Trophoblast cell (in vitro differentiated cells and primary cell): ENCODE results near the gene PPIB.

Experiments used
- DNase-seq, 2 donors: peaks; one replicate each; pipeline ENCODE4 v3.0.0-alpha.2; 2016
- H2AFZ ChIP-seq: 2 replicates; pipeline ENCODE4 v1.6.1; 2013; ENCODE audit warnings: low read length, moderate library complexity, mild to moderate bottlenecking; ENCODE audit not compliant: insufficient read depth, poor library complexity
- H2AK5ac ChIP-seq: 2 replicates; pipeline ENCODE4 v1.6.1; 2013; ENCODE audit warnings: mild to moderate bottlenecking, low read length
- H2BK120ac ChIP-seq: 2 replicates; pipeline ENCODE4 v1.6.1; 2013; ENCODE audit warnings: low read length, mild to moderate bottlenecking, moderate library complexity; ENCODE audit not compliant: insufficient read depth, poor library complexity
- H2BK12ac ChIP-seq: 2 replicates; pipeline ENCODE4 v1.6.1; 2013; ENCODE audit warnings: mild to moderate bottlenecking, low read length, moderate library complexity
- H2BK5ac ChIP-seq: 2 replicates; pipeline ENCODE4 v1.6.1; 2013; ENCODE audit warnings: low read length, low read depth, moderate library complexity, mild to moderate bottlenecking; ENCODE audit not compliant: poor library complexity
- H3K14ac ChIP-seq: 2 replicates; pipeline ENCODE4 v1.6.1; 2013; ENCODE audit warnings: mild to moderate bottlenecking, low read length
- H3K18ac ChIP-seq: 2 replicates; pipeline ENCODE4 v1.6.1; 2013; ENCODE audit warnings: mild to moderate bottlenecking, low read length
- H3K23ac ChIP-seq: 2 replicates; pipeline ENCODE4 v1.6.1; 2013; ENCODE audit warnings: low read length
- H3K27ac ChIP-seq: 2 replicates; pipeline ENCODE4 v1.5.1; 2013; ENCODE audit warnings: low read depth, mild to moderate bottlenecking, inconsistent platforms, low read length, moderate library complexity
- H3K27me3 ChIP-seq: 2 replicates; pipeline ENCODE4 v1.6.1; 2013; ENCODE audit warnings: inconsistent platforms, mild to moderate bottlenecking, low read length, moderate library complexity; ENCODE audit not compliant: insufficient read depth
- H3K36me3 ChIP-seq, 2 experiments: 1 replicate in 1 of 2; 2 replicates in 1 of 2; pipeline ENCODE4 v1.6.1; 2013; ENCODE audit warnings: low read length in 2 of 2, mild to moderate bottlenecking in 2 of 2, moderate library complexity in 1 of 2; ENCODE audit not compliant: insufficient read depth in 2 of 2, control insufficient read depth in 1 of 2
- H3K4ac ChIP-seq: 2 replicates; pipeline ENCODE4 v1.6.1; 2013; ENCODE audit warnings: low read depth, mild to moderate bottlenecking, low read length, moderate library complexity
- H3K4me1 ChIP-seq, 2 experiments: 1 replicate in 1 of 2; 2 replicates in 1 of 2; pipeline ENCODE4 v1.6.1; 2013; ENCODE audit warnings: low read length in 2 of 2, mild to moderate bottlenecking in 2 of 2, moderate library complexity in 1 of 2; ENCODE audit not compliant: insufficient read depth in 2 of 2, control insufficient read depth in 1 of 2
- H3K4me2 ChIP-seq: 2 replicates; pipeline ENCODE4 v1.6.1; 2013; ENCODE audit warnings: inconsistent platforms, mild to moderate bottlenecking, low read length, moderate library complexity
- H3K4me3 ChIP-seq: 2 replicates; pipeline ENCODE4 v1.5.1; 2013; ENCODE audit warnings: mild to moderate bottlenecking, low read depth, low read length, inconsistent platforms
- H3K79me1 ChIP-seq: one replicate; pipeline ENCODE4 v1.6.1; 2013; ENCODE audit warnings: low read length
- H3K79me2 ChIP-seq: 2 replicates; pipeline ENCODE4 v1.6.1; 2013; ENCODE audit warnings: low read length, mild to moderate bottlenecking; ENCODE audit not compliant: control insufficient read depth, insufficient read depth, poor library complexity
- H3K9ac ChIP-seq: 2 replicates; pipeline ENCODE4 v1.6.1; 2013; ENCODE audit warnings: mild to moderate bottlenecking, low read length
- H3K9me3 ChIP-seq: 2 replicates; pipeline ENCODE4 v1.6.1; 2013; ENCODE audit warnings: low read depth, mild to moderate bottlenecking, control low read depth, inconsistent platforms, low read length; ENCODE audit not compliant: insufficient read depth
- H4K12ac ChIP-seq: 2 replicates; pipeline ENCODE4 v1.6.1; 2013; ENCODE audit warnings: low read depth, mild to moderate bottlenecking, low read length, moderate library complexity
- H4K8ac ChIP-seq: 2 replicates; pipeline ENCODE4 v1.6.1; 2013; ENCODE audit warnings: low read depth, mild to moderate bottlenecking, low read length, moderate library complexity
- H4K91ac ChIP-seq: one replicate; pipeline ENCODE4 v1.6.1; 2013; ENCODE audit warnings: low read depth, mild to moderate bottlenecking, low read length, moderate library complexity
- WGBS: extraction: QIAGEN DNeasy Blood & Tissue Kit; methylation state at CpG from one replicate; pipeline ENCODE4 v1.1.7; 2013; ENCODE audit warnings: missing lambda C conversion rate; ENCODE audit not compliant: insufficient read length, insufficient coverage; ENCODE audit errors: extremely low coverage; 5-methylcytosine and 5-hydroxymethylcytosine counted together

PPIB gene

DNA sequence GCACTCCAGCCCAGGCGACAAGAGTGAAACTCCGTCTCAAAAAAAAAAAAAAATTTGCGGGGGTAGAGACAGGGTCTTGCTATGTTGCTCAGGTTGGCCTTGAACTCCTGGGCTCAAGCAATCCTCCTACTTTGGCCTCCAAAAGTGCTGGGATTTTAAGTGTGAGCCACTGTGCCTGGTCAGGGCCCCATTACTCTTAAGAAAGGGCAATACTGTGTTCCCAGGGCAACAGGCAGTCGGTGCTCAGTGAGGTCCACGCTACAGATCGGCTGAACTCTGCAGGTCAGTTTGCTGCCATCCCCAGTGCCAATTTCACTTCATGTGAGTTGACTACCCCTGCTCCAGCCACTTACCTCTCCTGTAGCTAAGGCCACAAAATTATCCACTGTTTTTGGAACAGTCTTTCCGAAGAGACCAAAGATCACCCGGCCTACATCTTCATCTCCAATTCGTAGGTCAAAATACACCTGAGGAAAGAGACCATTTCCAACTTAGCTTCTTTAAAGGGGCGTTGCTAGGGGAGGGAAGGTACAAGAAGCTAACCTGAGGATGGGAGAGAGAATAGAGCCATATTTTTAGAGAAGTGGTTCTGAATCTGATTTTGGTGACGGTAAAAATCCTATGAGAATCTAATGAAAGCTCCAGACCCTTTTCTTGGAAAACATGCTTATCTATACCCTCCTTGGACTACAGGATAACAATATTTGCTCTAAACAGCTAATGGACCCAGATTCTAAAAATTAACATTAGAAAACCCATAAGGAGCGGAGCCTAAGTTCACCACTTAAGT lies 939 bp downstream of the PPIB start:
- Histone ChIP-seq H4K91ac (no peak overlapping the region), H3K27me3 (no peaks in the 10 kb centered on the region), H3K79me1 (peaks cover 5% of the 10 kb centered on the region), H2BK12ac (no peak overlapping the region), H4K8ac (peak overlapping the region; percentile 17), H3K36me3 (peaks cover 39 to 41% of the 10 kb centered on the region in 2 experiments), H4K12ac (no peak overlapping the region), H3K4ac (peak overlapping the region; percentile 75), H3K4me1 (peaks cover 5 to 6% of the 10 kb centered on the region in 2 experiments), H3K23ac (peak overlapping the region; percentile 0), H3K27ac (peak overlapping the region; percentile 63), H2BK120ac (no peak overlapping the region), H3K4me2 (peak overlapping the region; percentile 75), H3K18ac (no peak overlapping the region), H3K9me3 (no peaks in the 10 kb centered on the region), H2BK5ac (no peak overlapping the region), H2AK5ac (no peak overlapping the region), H2AFZ (no peak overlapping the region), H3K4me3 (peak overlapping the region; percentile 11), H3K9ac (peak overlapping the region; percentile 18), H3K79me2 (peaks cover 6% of the 10 kb centered on the region), H3K14ac (no peak overlapping the region)
- no peak for DNase-seq
- WGBS: no CpG with 5 or more reads among the region's 12 CpGs

DNA sequence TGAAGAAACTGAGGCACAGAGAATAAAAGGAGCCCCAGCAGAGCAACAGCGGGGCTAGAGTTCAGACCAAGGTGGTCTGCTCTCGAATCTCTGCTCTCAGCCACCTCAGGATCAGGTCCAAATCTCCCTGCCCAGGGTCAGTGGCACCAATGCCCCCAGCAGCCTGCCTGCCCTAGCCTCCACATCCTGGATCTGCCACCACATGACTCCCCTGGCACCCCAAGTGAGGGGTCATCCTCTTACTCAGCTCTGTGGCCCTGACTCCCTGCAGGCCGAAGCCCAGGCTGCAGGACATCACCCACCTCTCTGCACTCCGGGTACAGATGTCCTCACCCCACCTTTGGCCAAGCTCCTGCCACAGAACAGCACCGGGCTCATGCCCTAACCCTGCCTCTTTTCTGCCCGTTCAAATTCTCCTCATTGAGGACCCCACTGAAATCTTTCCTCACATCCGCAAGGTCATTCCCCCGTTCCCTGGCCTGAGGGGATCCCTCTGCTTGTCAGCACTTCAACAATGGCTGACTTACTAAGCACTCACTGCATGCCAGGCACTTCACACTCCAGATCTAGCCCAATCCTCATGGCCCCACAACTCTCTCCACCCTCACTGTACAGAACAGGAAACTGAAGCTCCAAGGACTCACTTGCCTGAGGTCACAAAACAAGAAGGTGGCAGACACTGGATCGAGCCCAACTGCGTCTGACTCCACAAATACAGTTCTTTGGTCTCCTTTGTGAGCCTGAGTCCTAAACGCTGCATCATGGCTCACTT lies 4.3 kb downstream of the PPIB start:
- WGBS: no CpG with 5 or more reads among the region's 11 CpGs
- no peak overlapping the region for H3K4me3 ChIP-seq
- no peak overlapping the region for H3K27ac ChIP-seq
- H3K79me2 ChIP-seq: peaks cover 6% of the 10 kb centered on the region
- no peak overlapping the region for H2BK5ac ChIP-seq
- no peak for DNase-seq
- H3K4me1 ChIP-seq: peaks cover 3 to 5% of the 10 kb centered on the region in 2 experiments
- no peak overlapping the region for H4K12ac ChIP-seq
- H2BK120ac ChIP-seq: no peak overlapping the region
- no peak overlapping the region for H3K23ac ChIP-seq
- H3K14ac ChIP-seq: no peak overlapping the region
- H4K91ac ChIP-seq: no peak overlapping the region
- H3K27me3 ChIP-seq: no peaks in the 10 kb centered on the region
- no peaks in the 10 kb centered on the region for H3K9me3 ChIP-seq
- H3K36me3 ChIP-seq: peaks cover 56 to 59% of the 10 kb centered on the region in 2 experiments
- H3K4ac ChIP-seq: no peak overlapping the region
- no peak overlapping the region for H2AFZ ChIP-seq
- H4K8ac ChIP-seq: no peak overlapping the region
- H2BK12ac ChIP-seq: no peak overlapping the region
- peaks cover 5% of the 10 kb centered on the region for H3K79me1 ChIP-seq
- no peak overlapping the region for H3K18ac ChIP-seq
- no peak overlapping the region for H3K4me2 ChIP-seq
- H3K9ac ChIP-seq: no peak overlapping the region
- no peak overlapping the region for H2AK5ac ChIP-seq

DNA sequence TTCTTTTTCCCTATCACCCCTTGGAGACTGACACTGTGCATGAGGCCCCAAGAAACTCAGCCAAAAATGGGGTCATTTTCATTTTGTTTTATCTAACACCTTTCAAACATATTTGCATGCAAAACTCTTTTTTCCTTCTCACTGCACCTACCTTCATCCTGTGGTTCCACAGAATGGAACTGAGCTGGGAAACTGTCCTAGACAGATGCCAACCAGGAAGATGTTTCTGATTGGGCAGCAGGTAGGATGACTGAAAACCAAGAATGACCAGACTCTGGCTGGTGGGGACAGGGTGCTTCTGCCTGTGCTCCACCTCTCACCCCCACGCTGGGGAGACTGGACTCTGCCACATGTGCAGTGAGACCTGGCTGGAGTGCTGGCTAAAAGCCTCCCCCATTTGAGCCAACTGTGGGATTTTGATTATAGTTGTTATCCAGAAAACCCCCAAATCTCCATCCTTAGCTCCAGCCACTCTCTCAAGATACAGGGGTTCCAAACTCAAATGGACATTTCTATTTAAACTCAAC lies 5.2 kb downstream of the PPIB start:
- Histone ChIP-seq H4K8ac (no peak overlapping the region), H4K91ac (no peak overlapping the region), H2AFZ (no peak overlapping the region), H2BK12ac (no peak overlapping the region), H3K23ac (no peak overlapping the region), H3K4ac (no peak overlapping the region), H3K9ac (no peak overlapping the region), H3K14ac (no peak overlapping the region), H3K36me3 (peaks cover 56 to 59% of the 10 kb centered on the region in 2 experiments), H2AK5ac (no peak overlapping the region), H3K79me1 (peaks cover 2% of the 10 kb centered on the region), H3K79me2 (peaks cover 4% of the 10 kb centered on the region), H2BK120ac (no peak overlapping the region), H2BK5ac (no peak overlapping the region), H3K4me1 (peaks cover 3 to 5% of the 10 kb centered on the region in 2 experiments), H4K12ac (no peak overlapping the region), H3K4me2 (no peak overlapping the region), H3K18ac (no peak overlapping the region), H3K27ac (no peak overlapping the region), H3K4me3 (no peak overlapping the region), H3K27me3 (peaks cover 4% of the 10 kb centered on the region), H3K9me3 (no peaks in the 10 kb centered on the region)
- WGBS: no CpG with 5 or more reads among the region's 1 CpG
- no peak for DNase-seq

DNA sequence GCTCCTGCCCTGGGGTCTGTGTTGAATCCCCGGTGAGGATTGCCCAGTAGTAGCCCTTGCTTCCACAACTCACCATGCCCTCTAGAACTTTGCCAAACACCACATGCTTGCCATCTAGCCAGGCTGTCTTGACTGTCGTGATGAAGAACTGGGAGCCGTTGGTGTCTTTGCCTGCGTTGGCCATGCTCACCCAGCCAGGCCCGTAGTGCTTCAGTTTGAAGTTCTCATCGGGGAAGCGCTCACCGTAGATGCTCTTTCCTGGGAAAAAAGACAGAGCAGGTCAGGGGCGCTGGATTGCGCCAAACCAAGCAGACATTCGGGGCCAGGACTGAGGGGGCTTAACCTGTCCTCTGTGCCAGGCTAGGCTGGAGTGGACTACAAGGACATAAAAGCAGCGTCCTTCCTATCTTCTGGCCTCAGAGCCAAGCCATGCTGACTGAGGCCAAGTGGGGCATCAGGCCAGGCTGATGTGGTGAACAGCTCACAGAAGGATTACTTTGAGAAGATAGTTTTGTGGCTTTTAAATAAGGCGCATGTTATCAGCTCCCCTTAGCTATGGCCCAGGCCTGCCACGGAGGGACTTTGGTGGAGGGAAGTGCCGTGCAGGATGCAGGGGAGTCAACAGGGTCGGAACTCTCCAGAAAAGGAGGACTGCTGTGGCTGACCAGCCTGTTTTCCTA lies 6.0 kb downstream of the PPIB start:
- no peak for DNase-seq

More for the DNA sequence above, 6.0 kb downstream of the PPIB start:
- Histone ChIP-seq H3K79me2 (peaks cover 2% of the 10 kb centered on the region), H3K4me1 (peaks cover 5 to 9% of the 10 kb centered on the region in 2 experiments), H3K27me3 (peaks cover 13% of the 10 kb centered on the region), H3K9me3 (no peaks in the 10 kb centered on the region), H4K91ac (no peak overlapping the region), H3K36me3 (peaks cover 56 to 58% of the 10 kb centered on the region in 2 experiments), H3K4me3 (no peak overlapping the region), H2BK5ac (no peak overlapping the region), H4K8ac (no peak overlapping the region), H3K18ac (no peak overlapping the region), H3K14ac (no peak overlapping the region), H3K79me1 (no peaks in the 10 kb centered on the region), H2AK5ac (no peak overlapping the region), H3K9ac (no peak overlapping the region), H2BK120ac (no peak overlapping the region), H2AFZ (no peak overlapping the region), H3K4ac (no peak overlapping the region), H3K23ac (no peak overlapping the region), H3K27ac (peak overlapping the region; percentile 8), H2BK12ac (no peak overlapping the region), H4K12ac (no peak overlapping the region), H3K4me2 (no peak overlapping the region)
- no CpG with 5 or more reads among the region's 16 CpGs for WGBS
